ENCODE results near the gene TTC38. TPM values are rescaled to one million over a fixed set of nuclear protein-coding genes. Genes with fewer than 3 reads are reported as not detected.

TTC38 gene
- 30.3 and 34.4 TPM in 2 replicates for total RNA-seq (2014; rRNA removed; shearing (Covaris generic))

GRCh38 chr22:46267431-46268279 lies at the start of gene TTC38:
TTC38 (plus strand) TSS chr22:46268008; CDS start chr22:46268040, 32 bp downstream.
- peak; percentile 91 for DNase-seq (ENCODE audit: low read depth)

- no peak for DNase-seq (ENCODE audit: low read depth)
Observed at GRCh38 chr22:46219636-46220035, 48.2 kb upstream of the TTC38 start.

- DNase-seq (ENCODE audit: low read depth) = no peak
Observed at GRCh38 chr22:46220921-46221320, 46.9 kb upstream of the TTC38 start.

GRCh38 chr22:46224044-46224897 lies 43.5 kb upstream of the TTC38 start:
- no peak for DNase-seq (ENCODE audit: low read depth)

GRCh38 chr22:46224898-46225290 lies 42.9 kb upstream of the TTC38 start:
- DNase-seq (ENCODE audit: low read depth) = no peak

- DNase-seq (ENCODE audit: low read depth) = no peak
Observed at GRCh38 chr22:46225631-46226030, 42.2 kb upstream of the TTC38 start.

- DNase-seq (ENCODE audit: low read depth) = no peak
Observed at GRCh38 chr22:46226577-46226976, 41.2 kb upstream of the TTC38 start.

GRCh38 chr22:46229701-46230100 lies 38.1 kb upstream of the TTC38 start:
- DNase-seq (ENCODE audit: low read depth) = no peak

GRCh38 chr22:46230262-46230901 lies 37.4 kb upstream of the TTC38 start:
- no peak for DNase-seq (ENCODE audit: low read depth)

GRCh38 chr22:46233231-46233630 lies 34.6 kb upstream of the TTC38 start:
- peak; percentile 76 for DNase-seq (ENCODE audit: low read depth)

GRCh38 chr22:46234969-46235368 lies 32.8 kb upstream of the TTC38 start:
- DNase-seq (ENCODE audit: low read depth) = no peak

GRCh38 chr22:46237453-46238124 lies 30.2 kb upstream of the TTC38 start:
- DNase-seq (ENCODE audit: low read depth) = no peak

- no peak for DNase-seq (ENCODE audit: low read depth)
Observed at GRCh38 chr22:46238541-46238940, 29.3 kb upstream of the TTC38 start.

GRCh38 chr22:46239261-46240048 lies 28.4 kb upstream of the TTC38 start:
- DNase-seq (ENCODE audit: low read depth) = no peak

- no peak for DNase-seq (ENCODE audit: low read depth)
Observed at GRCh38 chr22:46240073-46240472, 27.7 kb upstream of the TTC38 start.

- DNase-seq (ENCODE audit: low read depth) = no peak
Observed at GRCh38 chr22:46240506-46240905, 27.3 kb upstream of the TTC38 start.

- no peak for DNase-seq (ENCODE audit: low read depth)
Observed at GRCh38 chr22:46240907-46241306, 26.9 kb upstream of the TTC38 start.

GRCh38 chr22:46241396-46242007 lies 26.3 kb upstream of the TTC38 start:
- DNase-seq (ENCODE audit: low read depth) = no peak

GRCh38 chr22:46242076-46242475 lies 25.7 kb upstream of the TTC38 start:
- no peak for DNase-seq (ENCODE audit: low read depth)

- DNase-seq (ENCODE audit: low read depth) = no peak
Observed at GRCh38 chr22:46244771-46245170, 23.0 kb upstream of the TTC38 start.
